ENCODE data around the gene CCDC178. TPM values are rescaled to one million over a fixed set of nuclear protein-coding genes. Genes with fewer than 3 reads are reported as not detected.

Gene CCDC178
- total RNA-seq, 4 donors from 2014 or later = 1.2 to 2.2 (median 1.7) TPM; not detected in 1

DNA sequence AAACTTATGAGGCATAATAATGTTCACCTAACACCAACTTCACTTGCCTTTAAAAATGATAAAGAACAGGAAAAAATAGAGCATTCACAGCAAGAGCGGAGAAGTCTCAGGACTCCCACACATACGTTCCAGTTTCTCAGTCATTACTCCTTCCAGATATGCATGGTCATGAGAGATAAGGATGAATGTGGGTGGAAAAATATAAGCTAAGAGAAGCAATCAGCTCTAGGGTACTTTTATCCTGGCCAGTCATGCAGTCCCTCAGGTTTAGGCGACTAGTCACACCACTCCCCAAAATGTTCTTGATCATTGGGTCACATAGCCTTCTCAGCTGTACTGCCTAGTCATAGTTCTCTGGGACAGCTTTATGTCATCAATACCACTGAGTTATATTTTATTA, 29.2 kb upstream of the CCDC178 start:
- WGBS = 78% methylated on average over 3 of the region's 3 CpGs
- no peaks in the 10 kb centered on the region for H3K27me3 ChIP-seq
- TF ChIP-seq POLR2AphosphoS5 (IDR thresholded peaks at IDR 0.05) = no peak
- TF ChIP-seq CTCF (IDR thresholded peaks at IDR 0.05) = no peak
- no peak for TF ChIP-seq EP300 (IDR thresholded peaks at IDR 0.05)
- TF ChIP-seq POLR2A (IDR thresholded peaks at IDR 0.05; ENCODE audit: low read depth) = no peak
- no peaks in the 10 kb centered on the region for H3K9me3 ChIP-seq
- H3K27ac ChIP-seq (replicated peaks in 1 of 4) = no peak overlapping the region
- intact Hi-C loops (cut with DNase I) = no loop called here
- DNase-seq (ENCODE audit: extremely low spot score) = no peak
- H3K4me1 ChIP-seq = no peaks in the 10 kb centered on the region
- H3K4me3 ChIP-seq = no peak overlapping the region
- H3K36me3 ChIP-seq = no peaks in the 10 kb centered on the region

- Histone ChIP-seq H3K36me3 (no peaks in the 10 kb centered on the region), H3K9me3 (no peaks in the 10 kb centered on the region), H3K27me3 (no peaks in the 10 kb centered on the region), H3K4me3 (no peak overlapping the region), H3K27ac (replicated peaks in 1 of 4) (no peak overlapping the region), H3K4me1 (no peaks in the 10 kb centered on the region)
- intact Hi-C loops (cut with DNase I) = no loop called here
- TF ChIP-seq POLR2A (IDR thresholded peaks at IDR 0.05; ENCODE audit: low read depth) = no peak
- no peak for TF ChIP-seq EP300 (IDR thresholded peaks at IDR 0.05)
- no peak for TF ChIP-seq CTCF (IDR thresholded peaks at IDR 0.05)
- no peak for TF ChIP-seq POLR2AphosphoS5 (IDR thresholded peaks at IDR 0.05)
- DNase-seq (ENCODE audit: extremely low spot score) = no peak
- WGBS = 65% methylated on average over 1 of the region's 1 CpG
Measured at GRCh38 chr18:33467531-33467930, 27.0 kb upstream of the CCDC178 start.

DNA sequence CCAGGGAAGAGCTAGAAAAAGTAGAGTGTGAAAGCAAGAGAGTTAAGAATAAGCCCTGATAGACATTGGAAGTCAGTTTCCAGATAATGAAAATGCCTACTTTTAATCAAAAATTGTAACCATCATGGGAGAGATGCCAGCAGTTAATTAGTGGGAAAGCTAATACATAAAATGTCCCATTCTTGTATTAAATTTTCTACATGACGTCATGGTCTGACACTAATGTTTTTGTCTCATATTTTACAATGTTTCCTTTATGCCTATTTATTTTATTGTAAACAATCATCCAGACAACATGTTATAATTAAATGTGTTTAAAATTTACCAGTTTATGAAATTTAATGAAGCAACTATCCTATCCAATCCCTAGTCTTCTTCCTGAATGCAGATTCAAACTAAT, 26.3 kb upstream of the CCDC178 start:
- no peak overlapping the region for H3K4me3 ChIP-seq
- no peak overlapping the region for H3K27ac ChIP-seq (replicated peaks in 1 of 4)
- WGBS = 74% methylated on average over 1 of the region's 1 CpG
- no peaks in the 10 kb centered on the region for H3K36me3 ChIP-seq
- no peaks in the 10 kb centered on the region for H3K4me1 ChIP-seq
- no peak for DNase-seq (ENCODE audit: extremely low spot score)
- no peaks in the 10 kb centered on the region for H3K9me3 ChIP-seq
- TF ChIP-seq CTCF (IDR thresholded peaks at IDR 0.05) (no peak), EP300 (IDR thresholded peaks at IDR 0.05) (no peak), POLR2A (IDR thresholded peaks at IDR 0.05; ENCODE audit: low read depth) (no peak), POLR2AphosphoS5 (IDR thresholded peaks at IDR 0.05) (no peak)
- H3K27me3 ChIP-seq = no peaks in the 10 kb centered on the region
- intact Hi-C loops (cut with DNase I) = no loop called here

GRCh38 chr18:33460681-33461080, 20.2 kb upstream of the CCDC178 start:
- H3K36me3 ChIP-seq = no peaks in the 10 kb centered on the region
- WGBS = 69% methylated on average over 1 of the region's 1 CpG
- intact Hi-C loops (cut with DNase I) = no loop called here
- DNase-seq (ENCODE audit: extremely low spot score) = no peak
- H3K4me1 ChIP-seq = no peaks in the 10 kb centered on the region
- no peak overlapping the region for H3K27ac ChIP-seq (replicated peaks in 1 of 4)
- H3K9me3 ChIP-seq = no peaks in the 10 kb centered on the region
- TF ChIP-seq CTCF (IDR thresholded peaks at IDR 0.05) = no peak
- TF ChIP-seq POLR2A (IDR thresholded peaks at IDR 0.05; ENCODE audit: low read depth) = no peak
- TF ChIP-seq POLR2AphosphoS5 (IDR thresholded peaks at IDR 0.05) = no peak
- TF ChIP-seq EP300 (IDR thresholded peaks at IDR 0.05) = no peak
- H3K27me3 ChIP-seq = no peaks in the 10 kb centered on the region
- H3K4me3 ChIP-seq = no peak overlapping the region

DNA sequence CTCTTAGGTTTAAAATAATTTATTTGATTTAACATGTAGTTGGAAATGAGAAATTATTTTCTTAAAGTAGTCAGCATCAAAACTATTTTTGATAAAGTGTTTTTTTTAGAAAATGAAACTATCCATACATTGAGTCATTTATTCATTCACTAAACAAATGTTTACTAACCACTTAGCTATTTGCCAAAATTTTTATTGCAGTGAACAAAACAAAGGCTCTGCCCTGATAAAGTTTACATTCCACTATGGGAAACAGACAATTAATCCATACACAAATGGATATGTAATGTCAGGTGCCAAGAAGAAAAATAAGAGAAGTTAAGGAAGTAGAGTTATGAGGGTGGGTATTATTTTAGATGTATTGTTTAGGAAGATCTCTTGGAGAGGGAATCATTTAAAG, 19.1 kb upstream of the CCDC178 start:
- no peak overlapping the region for H3K4me3 ChIP-seq
- H3K9me3 ChIP-seq = no peaks in the 10 kb centered on the region
- intact Hi-C loops (cut with DNase I) = no loop called here

More for the DNA sequence above, 19.1 kb upstream of the CCDC178 start:
- no peaks in the 10 kb centered on the region for H3K4me1 ChIP-seq
- H3K36me3 ChIP-seq = no peaks in the 10 kb centered on the region
- no peak for DNase-seq (ENCODE audit: extremely low spot score)
- no peaks in the 10 kb centered on the region for H3K27me3 ChIP-seq
- no peak overlapping the region for H3K27ac ChIP-seq (replicated peaks in 1 of 4)
- no peak for TF ChIP-seq EP300 (IDR thresholded peaks at IDR 0.05)
- TF ChIP-seq CTCF (IDR thresholded peaks at IDR 0.05) = no peak
- TF ChIP-seq POLR2AphosphoS5 (IDR thresholded peaks at IDR 0.05) = no peak
- TF ChIP-seq POLR2A (IDR thresholded peaks at IDR 0.05; ENCODE audit: low read depth) = no peak

Measured in esophagus muscularis mucosa (tissue), 4 donors.